ENCODE measurements around the gene MZB1.
A peak's percentile ranks its signal among the peaks of the same experiment; 100 is the strongest.

MZB1 gene

DNA sequence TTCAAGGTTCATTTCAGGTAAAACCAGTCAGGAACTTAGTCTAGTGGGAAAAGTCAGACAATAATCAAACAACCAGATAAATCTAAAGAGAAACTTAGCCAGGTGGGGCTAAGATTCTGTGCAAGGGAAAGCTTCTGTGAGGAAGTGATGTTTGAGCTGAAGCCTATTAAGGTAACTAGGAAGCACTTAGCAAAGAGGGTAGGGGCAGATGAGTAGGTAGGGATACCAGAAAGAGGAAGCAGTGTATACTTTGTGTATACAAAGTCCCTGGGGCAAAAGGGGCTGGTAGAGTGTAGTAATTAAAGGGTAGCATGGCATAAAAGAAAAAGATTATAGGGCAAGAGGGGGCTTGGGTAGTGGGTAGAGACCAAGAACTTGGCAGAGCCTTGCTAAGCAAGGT is 17.8 kb upstream of the MZB1 start:
- H3K4me3 Mint-ChIP-seq: no peak overlapping the region
- H3K27me3 Mint-ChIP-seq (ENCODE audit: low read depth): no peaks in the 10 kb centered on the region
- TF ChIP-seq, protein P1, sequence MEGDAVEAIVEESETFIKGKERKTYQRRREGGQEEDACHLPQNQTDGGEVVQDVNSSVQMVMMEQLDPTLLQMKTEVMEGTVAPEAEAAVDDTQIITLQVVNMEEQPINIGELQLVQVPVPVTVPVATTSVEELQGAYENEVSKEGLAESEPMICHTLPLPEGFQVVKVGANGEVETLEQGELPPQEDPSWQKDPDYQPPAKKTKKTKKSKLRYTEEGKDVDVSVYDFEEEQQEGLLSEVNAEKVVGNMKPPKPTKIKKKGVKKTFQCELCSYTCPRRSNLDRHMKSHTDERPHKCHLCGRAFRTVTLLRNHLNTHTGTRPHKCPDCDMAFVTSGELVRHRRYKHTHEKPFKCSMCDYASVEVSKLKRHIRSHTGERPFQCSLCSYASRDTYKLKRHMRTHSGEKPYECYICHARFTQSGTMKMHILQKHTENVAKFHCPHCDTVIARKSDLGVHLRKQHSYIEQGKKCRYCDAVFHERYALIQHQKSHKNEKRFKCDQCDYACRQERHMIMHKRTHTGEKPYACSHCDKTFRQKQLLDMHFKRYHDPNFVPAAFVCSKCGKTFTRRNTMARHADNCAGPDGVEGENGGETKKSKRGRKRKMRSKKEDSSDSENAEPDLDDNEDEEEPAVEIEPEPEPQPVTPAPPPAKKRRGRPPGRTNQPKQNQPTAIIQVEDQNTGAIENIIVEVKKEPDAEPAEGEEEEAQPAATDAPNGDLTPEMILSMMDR (IDR thresholded peaks at IDR 0.05; ENCODE audit: unreplicated experiment in 3 of 3): no peak
- H3K4me1 Mint-ChIP-seq: peaks cover 40% of the 10 kb centered on the region
- H3K36me3 Mint-ChIP-seq (ENCODE audit: low read depth): peaks cover 7% of the 10 kb centered on the region
- no peak overlapping the region for H3K27ac Mint-ChIP-seq
- H3K9me3 Mint-ChIP-seq: no peaks in the 10 kb centered on the region

DNA sequence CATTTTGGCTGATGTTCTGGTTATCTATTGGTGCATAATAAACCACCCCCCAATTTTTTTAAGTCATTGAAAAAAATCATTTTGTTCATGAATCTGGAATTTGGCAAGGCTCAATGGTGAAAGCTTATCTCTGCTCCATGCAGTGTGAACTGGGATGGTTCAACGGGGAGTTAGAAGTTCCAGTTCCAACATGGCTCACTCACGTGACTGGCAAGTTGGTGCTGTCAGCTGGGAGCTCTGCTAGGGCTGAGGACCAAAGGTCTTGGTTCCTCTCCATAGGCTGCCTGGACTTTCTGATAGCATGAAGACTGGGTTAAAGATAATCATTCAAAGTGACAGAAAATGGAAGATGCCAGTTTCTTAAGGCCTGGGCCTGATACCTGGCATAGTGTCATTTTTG is 17.2 kb upstream of the MZB1 start:
- H3K9me3 Mint-ChIP-seq: no peaks in the 10 kb centered on the region
- TF ChIP-seq, protein P1 (IDR thresholded peaks at IDR 0.05; ENCODE audit: unreplicated experiment in 3 of 3): no peak
- no peak overlapping the region for H3K4me3 Mint-ChIP-seq
- no peaks in the 10 kb centered on the region for H3K27me3 Mint-ChIP-seq (ENCODE audit: low read depth)
- peaks cover 5% of the 10 kb centered on the region for H3K36me3 Mint-ChIP-seq (ENCODE audit: low read depth)
- peaks cover 39% of the 10 kb centered on the region for H3K4me1 Mint-ChIP-seq
- H3K27ac Mint-ChIP-seq: no peak overlapping the region

DNA sequence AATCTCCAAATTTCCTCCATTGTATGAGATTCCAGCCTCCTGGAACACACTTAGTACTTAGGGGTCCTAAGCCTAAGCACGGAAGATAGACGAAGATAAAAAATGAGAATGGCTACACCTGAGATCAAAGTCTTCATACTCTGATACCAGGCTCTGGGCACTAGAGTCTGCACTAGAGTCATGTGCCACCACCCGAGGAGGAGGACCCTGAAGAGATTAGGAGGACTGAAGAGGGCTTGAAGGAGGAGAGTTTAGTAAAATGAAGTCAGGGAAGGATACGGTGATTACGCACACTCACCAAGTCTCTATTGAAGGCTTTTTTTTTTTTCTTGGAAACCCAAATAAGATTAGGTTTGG is 14.7 kb upstream of the MZB1 start:
- peak overlapping the region; percentile 98 to 100 (median 99) for H3K27ac Mint-ChIP-seq
- peaks cover 26% of the 10 kb centered on the region for H3K4me1 Mint-ChIP-seq
- no peaks in the 10 kb centered on the region for H3K9me3 Mint-ChIP-seq
- TF ChIP-seq, protein P1 (IDR thresholded peaks at IDR 0.05; ENCODE audit: unreplicated experiment in 3 of 3): no peak
- H3K4me3 Mint-ChIP-seq: peak overlapping the region; percentile 90 to 96 (median 90)
- H3K36me3 Mint-ChIP-seq (ENCODE audit: low read depth): peaks cover 2% of the 10 kb centered on the region
- H3K27me3 Mint-ChIP-seq (ENCODE audit: low read depth): no peaks in the 10 kb centered on the region

DNA sequence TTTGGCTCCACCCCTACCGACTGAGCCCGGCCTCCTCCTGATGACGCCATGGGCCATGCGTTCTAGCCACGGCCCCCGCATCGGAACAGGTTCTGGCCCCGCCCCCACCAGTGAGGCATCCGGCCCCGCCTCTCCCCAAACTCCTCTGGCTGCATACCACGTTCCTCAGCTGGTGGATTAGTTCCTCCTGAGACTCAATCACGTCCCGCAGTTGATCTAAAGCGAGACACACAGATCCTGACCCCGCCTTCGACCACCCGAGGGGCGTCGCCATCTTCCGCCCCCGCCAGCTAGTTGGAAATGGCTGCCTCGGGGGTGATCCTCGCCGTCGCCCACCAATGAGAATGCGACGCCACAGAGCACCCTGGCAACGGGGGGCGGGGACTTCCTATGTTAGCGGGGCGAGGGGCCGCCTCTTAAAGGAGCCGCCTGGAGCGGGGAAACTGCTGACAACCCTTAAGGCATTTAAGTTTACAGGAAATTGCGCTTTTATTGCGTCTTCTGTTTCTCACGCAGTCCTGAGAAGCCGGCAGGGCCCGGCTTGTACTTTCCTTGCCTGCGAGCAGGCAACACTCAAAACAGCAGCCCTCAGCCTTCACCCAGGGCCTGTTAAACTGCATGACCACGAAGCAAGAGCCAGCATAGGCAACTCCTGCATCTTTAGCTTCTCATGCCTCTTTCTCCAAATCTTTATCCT is 14.2 kb upstream of the MZB1 start, which contains the start of gene SPATA24:
Gene SPATA24, minus strand, starts transcription at position 303 of the 697 bp plus-strand sequence. Its CDS starts 29 bp downstream, at position 274.
- H3K4me3 Mint-ChIP-seq: peak within 1 kb of the TSS; percentile 90 to 96 (median 90)
- peaks cover 6% of the 10 kb centered on the region for H3K36me3 Mint-ChIP-seq (ENCODE audit: low read depth)
- H3K4me1 Mint-ChIP-seq: peaks cover 26% of the 10 kb centered on the region

DNA sequence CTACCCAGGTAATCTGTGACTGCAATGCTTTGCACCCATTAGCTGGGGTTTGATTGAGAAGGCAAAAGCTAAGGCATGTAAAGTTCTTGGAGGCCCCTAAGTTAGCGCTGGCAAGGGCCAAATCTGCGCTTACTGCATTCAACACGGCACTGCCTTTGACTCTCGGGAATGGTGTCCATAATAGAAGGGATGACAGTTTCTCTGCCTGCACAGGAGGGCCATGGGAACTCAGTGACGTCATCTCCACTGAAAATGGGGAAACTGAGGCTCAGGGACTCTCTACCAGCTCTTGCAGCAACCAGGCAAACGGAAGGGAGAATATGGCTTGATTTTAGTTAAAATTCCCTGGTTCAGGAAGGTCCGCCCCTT is 13.7 kb upstream of the MZB1 start:
- H3K4me3 Mint-ChIP-seq: peak overlapping the region; percentile 90 to 96 (median 90)
- peaks cover 6% of the 10 kb centered on the region for H3K36me3 Mint-ChIP-seq (ENCODE audit: low read depth)
- no peaks in the 10 kb centered on the region for H3K27me3 Mint-ChIP-seq (ENCODE audit: low read depth)
- TF ChIP-seq, protein P1 (IDR thresholded peaks at IDR 0.05; ENCODE audit: unreplicated experiment in 3 of 3): no peak
- peak overlapping the region; percentile 98 to 100 (median 99) for H3K27ac Mint-ChIP-seq
- no peaks in the 10 kb centered on the region for H3K9me3 Mint-ChIP-seq
- peaks cover 26% of the 10 kb centered on the region for H3K4me1 Mint-ChIP-seq

More for the DNA sequence above, 14.2 kb upstream of the MZB1 start, which contains the start of gene SPATA24:
- Mint-ChIP-seq H3K9me3 (no peaks in the 10 kb centered on the region), H3K27ac (peak within 1 kb of the TSS; percentile 98 to 100 (median 99)), H3K27me3 (ENCODE audit: low read depth) (no peaks in the 10 kb centered on the region)
- TF ChIP-seq, protein P1 (IDR thresholded peaks at IDR 0.05; ENCODE audit: unreplicated experiment in 3 of 3): no peak
